Measurements from ENCODE around the gene LGMN. TPM values are rescaled to one million over a fixed set of nuclear protein-coding genes. Genes with fewer than 3 reads are reported as not detected.

Gene LGMN
- total RNA-seq, 4 donors from 2014 or later: 61.8 to 77.3 (median 72.6) TPM

DNA sequence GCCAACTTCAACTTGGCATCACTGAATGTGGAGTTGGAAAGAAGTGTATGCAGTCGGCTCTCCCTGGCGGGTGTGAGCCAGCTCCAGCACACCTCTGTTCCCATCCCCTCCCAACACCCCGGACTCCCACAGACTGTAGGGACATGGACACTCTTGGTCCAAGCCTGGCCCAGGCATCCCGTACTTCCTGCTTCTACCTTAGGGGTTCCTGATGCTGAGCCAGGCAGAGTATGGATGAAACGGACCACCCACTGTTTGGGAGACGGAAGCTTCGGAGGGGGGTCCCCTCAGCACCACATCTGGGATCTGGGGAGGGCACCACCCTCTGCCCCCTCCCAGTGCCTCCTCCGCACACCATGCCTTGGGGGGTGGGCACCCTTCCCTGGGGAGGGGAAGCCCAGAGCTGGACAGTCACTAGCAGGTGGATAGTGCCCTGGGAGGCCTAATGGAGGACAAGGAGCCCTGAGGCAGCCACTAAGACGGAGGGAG is 62.0 kb downstream of the LGMN start:
- 61 to 82% methylated on average over 8 to 9 of the region's 9 CpGs for WGBS, 2 donors
- TF ChIP-seq, protein P1, sequence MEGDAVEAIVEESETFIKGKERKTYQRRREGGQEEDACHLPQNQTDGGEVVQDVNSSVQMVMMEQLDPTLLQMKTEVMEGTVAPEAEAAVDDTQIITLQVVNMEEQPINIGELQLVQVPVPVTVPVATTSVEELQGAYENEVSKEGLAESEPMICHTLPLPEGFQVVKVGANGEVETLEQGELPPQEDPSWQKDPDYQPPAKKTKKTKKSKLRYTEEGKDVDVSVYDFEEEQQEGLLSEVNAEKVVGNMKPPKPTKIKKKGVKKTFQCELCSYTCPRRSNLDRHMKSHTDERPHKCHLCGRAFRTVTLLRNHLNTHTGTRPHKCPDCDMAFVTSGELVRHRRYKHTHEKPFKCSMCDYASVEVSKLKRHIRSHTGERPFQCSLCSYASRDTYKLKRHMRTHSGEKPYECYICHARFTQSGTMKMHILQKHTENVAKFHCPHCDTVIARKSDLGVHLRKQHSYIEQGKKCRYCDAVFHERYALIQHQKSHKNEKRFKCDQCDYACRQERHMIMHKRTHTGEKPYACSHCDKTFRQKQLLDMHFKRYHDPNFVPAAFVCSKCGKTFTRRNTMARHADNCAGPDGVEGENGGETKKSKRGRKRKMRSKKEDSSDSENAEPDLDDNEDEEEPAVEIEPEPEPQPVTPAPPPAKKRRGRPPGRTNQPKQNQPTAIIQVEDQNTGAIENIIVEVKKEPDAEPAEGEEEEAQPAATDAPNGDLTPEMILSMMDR (IDR thresholded peaks at IDR 0.05): no peak
- TF ChIP-seq EP300 (IDR thresholded peaks at IDR 0.05): no peak
- no peak for TF ChIP-seq POLR2A (IDR thresholded peaks at IDR 0.05)
- Histone ChIP-seq H3K4me3 (peak overlapping the region in 1 of 4 donors; percentile 49), H3K9me3 (no peaks in the 10 kb centered on the region), H3K27me3 (peaks cover 0 to 14% of the 10 kb centered on the region in 2 donors), H3K27ac (no peak overlapping the region), H3K4me1 (peaks cover 0 to 19% (median 3%) of the 10 kb centered on the region in 4 donors), H3K36me3 (peaks cover 0 to 52% (median 0%) of the 10 kb centered on the region in 3 donors)
- no peak for DNase-seq (ENCODE audit: low spot score in 2 of 2)

GRCh38 chr14:92685784-92686355 is 62.6 kb downstream of the LGMN start:
- peaks cover 0 to 25% (median 6%) of the 10 kb centered on the region in 4 donors for H3K4me1 ChIP-seq
- peaks cover 0 to 52% (median 0%) of the 10 kb centered on the region in 3 donors for H3K36me3 ChIP-seq
- DNase-seq (ENCODE audit: low spot score in 2 of 2): no peak
- 96 to 97% methylated on average over 4 of the region's 4 CpGs for WGBS, 2 donors
- no peak overlapping the region for H3K4me3 ChIP-seq
- peaks cover 0 to 14% of the 10 kb centered on the region in 2 donors for H3K27me3 ChIP-seq
- H3K9me3 ChIP-seq: no peaks in the 10 kb centered on the region
- H3K27ac ChIP-seq: no peak overlapping the region
- TF ChIP-seq EP300 (IDR thresholded peaks at IDR 0.05): no peak
- no peak for TF ChIP-seq POLR2A (IDR thresholded peaks at IDR 0.05)
- TF ChIP-seq, protein P1 (IDR thresholded peaks at IDR 0.05): no peak

GRCh38 chr14:92684801-92685560 is 63.4 kb downstream of the LGMN start:
- Histone ChIP-seq H3K36me3 (peaks cover 0 to 48% (median 0%) of the 10 kb centered on the region in 3 donors), H3K9me3 (no peaks in the 10 kb centered on the region), H3K4me3 (no peak overlapping the region), H3K4me1 (peaks cover 0 to 28% (median 7%) of the 10 kb centered on the region in 4 donors), H3K27me3 (peaks cover 0 to 14% of the 10 kb centered on the region in 2 donors), H3K27ac (no peak overlapping the region)
- no peak for DNase-seq (ENCODE audit: low spot score in 2 of 2)
- TF ChIP-seq, protein P1 (IDR thresholded peaks at IDR 0.05): no peak
- TF ChIP-seq POLR2A (IDR thresholded peaks at IDR 0.05) (no peak), EP300 (IDR thresholded peaks at IDR 0.05) (no peak)
- 88 to 91% methylated on average over 19 to 21 of the region's 21 CpGs for WGBS, 2 donors

DNA sequence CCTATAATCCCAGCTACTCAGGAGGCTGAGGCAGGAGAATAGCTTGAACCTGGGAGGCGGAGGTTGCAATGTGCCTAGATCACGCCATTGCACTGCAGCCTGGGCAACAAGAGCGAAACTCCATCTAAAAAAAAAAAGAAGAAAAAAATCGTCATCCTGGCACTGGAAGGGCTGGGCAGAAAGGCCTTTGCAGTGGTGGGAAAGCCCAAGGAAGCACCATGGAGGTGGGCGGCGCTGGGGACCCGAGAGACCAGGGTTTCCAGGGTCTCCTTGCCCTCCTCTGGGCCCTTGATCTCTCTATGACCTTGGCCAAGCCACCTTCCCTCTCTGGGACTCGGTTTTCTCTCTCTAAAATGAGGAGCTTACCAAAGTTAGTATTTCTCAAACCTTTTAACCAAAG is 65.4 kb downstream of the LGMN start:
- H3K4me1 ChIP-seq: peaks cover 0 to 26% (median 7%) of the 10 kb centered on the region in 4 donors
- no peak overlapping the region for H3K4me3 ChIP-seq
- WGBS, 2 donors: 87 to 92% methylated on average over 8 of the region's 8 CpGs
- no peak for DNase-seq (ENCODE audit: low spot score in 2 of 2)
- H3K27ac ChIP-seq: no peak overlapping the region
- peaks cover 0 to 60% (median 0%) of the 10 kb centered on the region in 3 donors for H3K36me3 ChIP-seq
- TF ChIP-seq, protein P1 (IDR thresholded peaks at IDR 0.05): no peak
- TF ChIP-seq EP300 (IDR thresholded peaks at IDR 0.05) (no peak), POLR2A (IDR thresholded peaks at IDR 0.05) (no peak)
- H3K27me3 ChIP-seq: peaks cover 0 to 10% of the 10 kb centered on the region in 2 donors
- H3K9me3 ChIP-seq: no peaks in the 10 kb centered on the region

All from tibial nerve (tissue), 4 donors.